Measurements from ENCODE around the gene GLDN. TPM values are rescaled to one million over a fixed set of nuclear protein-coding genes. Genes with fewer than 3 reads are reported as not detected.
A peak's percentile ranks its signal among the peaks of the same experiment; 100 is the strongest.

GLDN gene
- total and polyA plus RNA-seq, 2 experiments from 2014 or later: 0.32 to 1.2 TPM

- TF ChIP-seq REST (IDR thresholded peaks at IDR 0.05; ENCODE audit: unreplicated experiment): no peak
These were observed 20.1 kb upstream of the GLDN start (continued) for GRCh38 chr15:51321316-51321715.

- Histone ChIP-seq H3K27ac (ENCODE audit: low read depth) (no peak overlapping the region), H3F3A (replicated peaks; ENCODE audit: low read depth) (no peaks in the 10 kb centered on the region), H2AFZ (no peak overlapping the region), H3K4me3 (no peak overlapping the region), H3K4me2 (no peak overlapping the region), H3K9me2 (ENCODE audit: insufficient read depth) (peaks cover 4% of the 10 kb centered on the region), H3K27me3 (ENCODE audit: insufficient read depth) (no peaks in the 10 kb centered on the region), H4K20me1 (replicated peaks; ENCODE audit: insufficient read depth) (no peaks in the 10 kb centered on the region), H3K36me3 (ENCODE audit: insufficient read depth) (no peaks in the 10 kb centered on the region), H3K79me2 (replicated peaks; ENCODE audit: insufficient read depth) (no peaks in the 10 kb centered on the region), H3K4me1 (ENCODE audit: insufficient read depth) (no peaks in the 10 kb centered on the region)
- Mint-ChIP-seq H3K36me3 (ENCODE audit: low read depth) (no peaks in the 10 kb centered on the region), H3K27ac (peak overlapping the region; percentile 51), H3K27me3 (ENCODE audit: insufficient read depth, low read depth, poor library complexity) (no peaks in the 10 kb centered on the region), H3K4me1 (peaks cover 9% of the 10 kb centered on the region; the same call in 2 of the 3 replicates), H3K4me3 (no peak overlapping the region), H3K9me3 (no peaks in the 10 kb centered on the region)
- DNase-seq (ENCODE audit: low spot score) (no peak), ATAC-seq (no peak)
- no peak for TF ChIP-seq NANOG (IDR thresholded peaks at IDR 0.05; ENCODE audit: borderline replicate concordance)
- no peak for TF ChIP-seq ZNF331 (CRISPR knock-in tag; IDR thresholded peaks at IDR 0.05; ENCODE audit: low read depth)
- TF ChIP-seq EZH2phosphoT487 (IDR thresholded peaks at IDR 0.05; ENCODE audit: unreplicated experiment): no peak
- TF ChIP-seq ZNF462 (CRISPR knock-in tag; IDR thresholded peaks at IDR 0.05): no peak
- TF ChIP-seq REST (IDR thresholded peaks at IDR 0.05; ENCODE audit: unreplicated experiment): no peak
- no peak for TF ChIP-seq CREB1 (CRISPR knock-in tag; IDR thresholded peaks at IDR 0.05; ENCODE audit: low read depth)
- TF ChIP-seq ZNF114 (CRISPR knock-in tag; IDR thresholded peaks at IDR 0.05): no peak
- TF ChIP-seq STAT1 (IDR thresholded peaks at IDR 0.05; ENCODE audit: unreplicated experiment): no peak
- TF ChIP-seq JUNB (IDR thresholded peaks at IDR 0.05; ENCODE audit: unreplicated experiment): no peak
- no peak for TF ChIP-seq ETS1 (IDR thresholded peaks at IDR 0.05)
These were observed 18.7 kb upstream of the GLDN start for GRCh38 chr15:51322621-51323296.

Measured in GM23338 (cell line).